ENCODE measurements around the gene SLC2A11.

- TF ChIP-seq EZH2 (IDR thresholded peaks at IDR 0.05; ENCODE audit: insufficient read depth, poor library complexity, severe bottlenecking): no peak
- TF ChIP-seq EZH2phosphoT487 (IDR thresholded peaks at IDR 0.05; ENCODE audit: insufficient read depth, low read depth): no peak
Measured at GRCh38 chr22:23835484-23836144, 22.1 kb upstream of the SLC2A11 start.

Measured in GM23248 (cell line).